C4-2B (cell line): ENCODE results near the gene PTOV1.
A peak's percentile ranks its signal among the peaks of the same experiment; 100 is the strongest.

ENCODE experiments used
- CTCF ChIP-seq: fragments of 450-650 bp; conservative IDR thresholded peaks from 2 replicates; pipeline ENCODE4 v1.5.1; 2017; ENCODE audit warnings: mild to moderate bottlenecking
- ZFX ChIP-seq: fragments of 450-650 bp; IDR thresholded peaks from 2 replicates; pipeline ENCODE4 v1.6.1; 2017

- no peak for TF ChIP-seq CTCF
- peak; percentile 75; the same call in 1 of the 2 replicates for TF ChIP-seq ZFX
Observed at GRCh38 chr19:49869484-49870308, 18.7 kb downstream of the PTOV1 start.
